Measurements from ENCODE around the gene FMN2.

The FMN2 gene

GRCh38 chr1:240207073-240207709 is 115.5 kb downstream of the FMN2 start:
- no peak for DNase-seq

GRCh38 chr1:240210026-240210425 is 118.3 kb downstream of the FMN2 start:
- DNase-seq, result no peak

GRCh38 chr1:240212556-240212955 is 120.9 kb downstream of the FMN2 start:
- no peak for DNase-seq

GRCh38 chr1:240217403-240217802 is 125.7 kb downstream of the FMN2 start:
- DNase-seq, result no peak

GRCh38 chr1:240219104-240219503 is 127.4 kb downstream of the FMN2 start:
- no peak for DNase-seq

- DNase-seq, result no peak
Observed at GRCh38 chr1:240226102-240226501, 134.4 kb downstream of the FMN2 start.

GRCh38 chr1:240230816-240231215 is 139.1 kb downstream of the FMN2 start:
- no peak for DNase-seq

GRCh38 chr1:240232530-240232929 is 140.8 kb downstream of the FMN2 start:
- no peak for DNase-seq

- no peak for DNase-seq
Observed at GRCh38 chr1:240234485-240235210, 143.0 kb downstream of the FMN2 start.

- DNase-seq, result no peak
Observed at GRCh38 chr1:240235521-240236288, 144.0 kb downstream of the FMN2 start.

- DNase-seq, result no peak
Observed at GRCh38 chr1:240237305-240237721, 145.6 kb downstream of the FMN2 start.

- no peak for DNase-seq
Observed at GRCh38 chr1:240239309-240239708, 147.6 kb downstream of the FMN2 start.

- no peak for DNase-seq
Observed at GRCh38 chr1:240241278-240241677, 149.6 kb downstream of the FMN2 start.

GRCh38 chr1:240242601-240243144 is 151.0 kb downstream of the FMN2 start:
- no peak for DNase-seq

- DNase-seq, result no peak
Observed at GRCh38 chr1:240244968-240245628, 153.4 kb downstream of the FMN2 start.

GRCh38 chr1:240245629-240246020 is 153.9 kb downstream of the FMN2 start:
- no peak for DNase-seq

GRCh38 chr1:240247899-240248298 is 156.2 kb downstream of the FMN2 start:
- DNase-seq, result no peak

- no peak for DNase-seq
Observed at GRCh38 chr1:240254006-240254405, 162.3 kb downstream of the FMN2 start.

GRCh38 chr1:240254778-240255291 is 163.2 kb downstream of the FMN2 start:
- no peak for DNase-seq

GRCh38 chr1:240255922-240256321 is 164.2 kb downstream of the FMN2 start:
- no peak for DNase-seq

- DNase-seq, result no peak
Observed at GRCh38 chr1:240256836-240257503, 165.3 kb downstream of the FMN2 start.

- DNase-seq, result no peak
Observed at GRCh38 chr1:240258910-240259309, 167.2 kb downstream of the FMN2 start.
